Measurements from ENCODE around the gene MAP3K4. TPM values are rescaled to one million over a fixed set of nuclear protein-coding genes. Genes with fewer than 3 reads are reported as not detected.

Gene MAP3K4
- total RNA-seq, 2 experiments from 2014 or later = 26.8 to 35.7 TPM

GRCh38 chr6:161035981-161036263, 44.4 kb downstream of the MAP3K4 start:
- ChIA-PET CTCF (no interaction called here), POLR2A (no interaction called here)
- no peak overlapping the region for H3K4me3 Mint-ChIP-seq
- H3K9me3 Mint-ChIP-seq (ENCODE audit: insufficient read depth) = no peaks in the 10 kb centered on the region
- H3K4me1 Mint-ChIP-seq (ENCODE audit: low read depth) = no peaks in the 10 kb centered on the region
- H3K27ac Mint-ChIP-seq = no peak overlapping the region
- ATAC-seq = no peak
- H3K36me3 Mint-ChIP-seq (ENCODE audit: low read depth) = peaks cover 25% of the 10 kb centered on the region
- no peaks in the 10 kb centered on the region for H3K27me3 Mint-ChIP-seq (ENCODE audit: low read depth)
- DNase-seq = no peak

- Mint-ChIP-seq H3K9me3 (ENCODE audit: insufficient read depth) (no peaks in the 10 kb centered on the region), H3K36me3 (ENCODE audit: low read depth) (peaks cover 29% of the 10 kb centered on the region), H3K27me3 (ENCODE audit: low read depth) (no peaks in the 10 kb centered on the region), H3K27ac (no peak overlapping the region), H3K4me1 (ENCODE audit: low read depth) (no peaks in the 10 kb centered on the region), H3K4me3 (no peak overlapping the region)
- no peak for DNase-seq
- ATAC-seq = no peak
- ChIA-PET CTCF (no interaction called here), POLR2A (no interaction called here)
Observed at GRCh38 chr6:161037873-161038228, 46.3 kb downstream of the MAP3K4 start.

GRCh38 chr6:161038229-161039031, 46.9 kb downstream of the MAP3K4 start:
- ChIA-PET CTCF (no interaction called here), POLR2A (no interaction called here)
- DNase-seq (no peak), ATAC-seq (no peak)
- Mint-ChIP-seq H3K4me1 (ENCODE audit: low read depth) (no peaks in the 10 kb centered on the region), H3K36me3 (ENCODE audit: low read depth) (peaks cover 32% of the 10 kb centered on the region), H3K4me3 (no peak overlapping the region), H3K9me3 (ENCODE audit: insufficient read depth) (no peaks in the 10 kb centered on the region), H3K27ac (no peak overlapping the region), H3K27me3 (ENCODE audit: low read depth) (no peaks in the 10 kb centered on the region)

GRCh38 chr6:161041274-161041673, 49.7 kb downstream of the MAP3K4 start:
- no peak for ATAC-seq
- H3K4me1 Mint-ChIP-seq (ENCODE audit: low read depth) = no peaks in the 10 kb centered on the region
- no peak overlapping the region for H3K27ac Mint-ChIP-seq
- H3K27me3 Mint-ChIP-seq (ENCODE audit: low read depth) = no peaks in the 10 kb centered on the region
- peaks cover 32% of the 10 kb centered on the region for H3K36me3 Mint-ChIP-seq (ENCODE audit: low read depth)
- ChIA-PET POLR2A (no interaction called here), CTCF (no interaction called here)
- no peak for DNase-seq
- H3K4me3 Mint-ChIP-seq = no peak overlapping the region
- H3K9me3 Mint-ChIP-seq (ENCODE audit: insufficient read depth) = no peaks in the 10 kb centered on the region

GRCh38 chr6:161044335-161044734, 52.8 kb downstream of the MAP3K4 start:
- no peak for ATAC-seq
- no peaks in the 10 kb centered on the region for H3K9me3 Mint-ChIP-seq (ENCODE audit: insufficient read depth)
- H3K27ac Mint-ChIP-seq = no peak overlapping the region
- CTCF ChIA-PET = interaction anchor here (1.2 kb wide), 1 partner anchor 23 kb away, joined by 3 read pairs; no protein-coding TSS in a partner anchor
- H3K4me1 Mint-ChIP-seq (ENCODE audit: low read depth) = no peaks in the 10 kb centered on the region
- POLR2A ChIA-PET = no interaction called here
- H3K4me3 Mint-ChIP-seq = no peak overlapping the region
- peaks cover 21% of the 10 kb centered on the region for H3K36me3 Mint-ChIP-seq (ENCODE audit: low read depth)
- no peaks in the 10 kb centered on the region for H3K27me3 Mint-ChIP-seq (ENCODE audit: low read depth)
- no peak for DNase-seq

- H3K4me1 Mint-ChIP-seq (ENCODE audit: low read depth) = no peaks in the 10 kb centered on the region
- no peaks in the 10 kb centered on the region for H3K9me3 Mint-ChIP-seq (ENCODE audit: insufficient read depth)
- H3K27me3 Mint-ChIP-seq (ENCODE audit: low read depth) = no peaks in the 10 kb centered on the region
- H3K4me3 Mint-ChIP-seq = no peak overlapping the region
- H3K36me3 Mint-ChIP-seq (ENCODE audit: low read depth) = peaks cover 9% of the 10 kb centered on the region
- DNase-seq = no peak
- ChIA-PET POLR2A (no interaction called here), CTCF (no interaction called here)
- no peak overlapping the region for H3K27ac Mint-ChIP-seq
- ATAC-seq = no peak
Observed at GRCh38 chr6:161048641-161049040, 57.1 kb downstream of the MAP3K4 start.

- POLR2A ChIA-PET = no interaction called here
- peaks cover 5% of the 10 kb centered on the region for H3K36me3 Mint-ChIP-seq (ENCODE audit: low read depth)
- H3K4me3 Mint-ChIP-seq = no peak overlapping the region
- DNase-seq (no peak), ATAC-seq (no peak)
- no peaks in the 10 kb centered on the region for H3K4me1 Mint-ChIP-seq (ENCODE audit: low read depth)
- no peak overlapping the region for H3K27ac Mint-ChIP-seq
- H3K27me3 Mint-ChIP-seq (ENCODE audit: low read depth) = no peaks in the 10 kb centered on the region
- CTCF ChIA-PET = no interaction called here
- no peaks in the 10 kb centered on the region for H3K9me3 Mint-ChIP-seq (ENCODE audit: insufficient read depth)
Observed at GRCh38 chr6:161050134-161050765, 58.7 kb downstream of the MAP3K4 start.

- Mint-ChIP-seq H3K36me3 (ENCODE audit: low read depth) (peaks cover 5% of the 10 kb centered on the region), H3K27ac (no peak overlapping the region), H3K4me3 (no peak overlapping the region), H3K27me3 (ENCODE audit: low read depth) (no peaks in the 10 kb centered on the region), H3K9me3 (ENCODE audit: insufficient read depth) (no peaks in the 10 kb centered on the region), H3K4me1 (ENCODE audit: low read depth) (no peaks in the 10 kb centered on the region)
- POLR2A ChIA-PET = no interaction called here
- DNase-seq = no peak
- CTCF ChIA-PET = no interaction called here
- ATAC-seq = no peak
Observed at GRCh38 chr6:161053103-161053502, 61.5 kb downstream of the MAP3K4 start.

- ATAC-seq (no peak), DNase-seq (no peak)
- ChIA-PET POLR2A (no interaction called here), CTCF (no interaction called here)
- Mint-ChIP-seq H3K4me3 (no peak overlapping the region), H3K4me1 (ENCODE audit: low read depth) (no peaks in the 10 kb centered on the region), H3K27me3 (ENCODE audit: low read depth) (no peaks in the 10 kb centered on the region), H3K9me3 (ENCODE audit: insufficient read depth) (no peaks in the 10 kb centered on the region), H3K36me3 (ENCODE audit: low read depth) (peaks cover 5% of the 10 kb centered on the region), H3K27ac (no peak overlapping the region)
Observed at GRCh38 chr6:161054876-161055275, 63.3 kb downstream of the MAP3K4 start.

- H3K27me3 Mint-ChIP-seq (ENCODE audit: low read depth) = no peaks in the 10 kb centered on the region
- ChIA-PET CTCF (no interaction called here), POLR2A (no interaction called here)
- ATAC-seq (no peak), DNase-seq (no peak)
- H3K4me1 Mint-ChIP-seq (ENCODE audit: low read depth) = no peaks in the 10 kb centered on the region
- H3K9me3 Mint-ChIP-seq (ENCODE audit: insufficient read depth) = no peaks in the 10 kb centered on the region
- no peak overlapping the region for H3K4me3 Mint-ChIP-seq
- H3K36me3 Mint-ChIP-seq (ENCODE audit: low read depth) = peaks cover 9% of the 10 kb centered on the region
- H3K27ac Mint-ChIP-seq = no peak overlapping the region
Observed at GRCh38 chr6:161056451-161056850, 64.9 kb downstream of the MAP3K4 start.

GRCh38 chr6:161057103-161058091, 65.8 kb downstream of the MAP3K4 start:
- POLR2A ChIA-PET = no interaction called here
- Mint-ChIP-seq H3K4me3 (no peak overlapping the region), H3K27me3 (ENCODE audit: low read depth) (no peaks in the 10 kb centered on the region), H3K27ac (no peak overlapping the region), H3K9me3 (ENCODE audit: insufficient read depth) (no peaks in the 10 kb centered on the region), H3K4me1 (ENCODE audit: low read depth) (no peaks in the 10 kb centered on the region), H3K36me3 (ENCODE audit: low read depth) (peaks cover 10% of the 10 kb centered on the region)
- CTCF ChIA-PET = no interaction called here
- ATAC-seq (no peak), DNase-seq (no peak)

GRCh38 chr6:161058741-161059140, 67.2 kb downstream of the MAP3K4 start:
- DNase-seq (no peak), ATAC-seq (no peak)
- POLR2A ChIA-PET = no interaction called here
- CTCF ChIA-PET = no interaction called here
- no peak overlapping the region for H3K27ac Mint-ChIP-seq
- H3K4me3 Mint-ChIP-seq = no peak overlapping the region
- peaks cover 10% of the 10 kb centered on the region for H3K36me3 Mint-ChIP-seq (ENCODE audit: low read depth)
- no peaks in the 10 kb centered on the region for H3K4me1 Mint-ChIP-seq (ENCODE audit: low read depth)
- H3K9me3 Mint-ChIP-seq (ENCODE audit: insufficient read depth) = no peaks in the 10 kb centered on the region
- H3K27me3 Mint-ChIP-seq (ENCODE audit: low read depth) = no peaks in the 10 kb centered on the region

All from activated CD8-positive, alpha-beta T cell treated with anti-CD3 and anti-CD28 coated beads, Interleukin-2, amount 10 ng/mL, durations not matched to agents 7 days and 5 days (primary cell).